ENCODE results near the gene DMWD.

Gene DMWD

GRCh38 chr19:45815481-45816216 lies 23.0 kb upstream of the DMWD start:
- TF ChIP-seq CTCF (conservative IDR thresholded peaks at IDR 0.05) (no peak), ZFX (IDR thresholded peaks at IDR 0.05) (no peak)
- H3K27ac ChIP-seq: no peak overlapping the region

GRCh38 chr19:45814851-45815480 lies 22.3 kb upstream of the DMWD start, which contains the start of gene RSPH6A:
Gene RSPH6A (minus strand): TSS chr19:45815308. CDS start chr19:45815176, 132 bp downstream.
- TF ChIP-seq ZFX (IDR thresholded peaks at IDR 0.05): no peak
- no peak for TF ChIP-seq CTCF (conservative IDR thresholded peaks at IDR 0.05)
- no peak within 1 kb of the TSS for H3K27ac ChIP-seq

GRCh38 chr19:45814166-45814780 lies 21.6 kb upstream of the DMWD start:
- no peak overlapping the region for H3K27ac ChIP-seq

GRCh38 chr19:45812297-45812696 lies 19.7 kb upstream of the DMWD start:
- H3K27ac ChIP-seq: no peak overlapping the region
- TF ChIP-seq CTCF (conservative IDR thresholded peaks at IDR 0.05) (no peak), ZFX (IDR thresholded peaks at IDR 0.05) (no peak)

More at GRCh38 chr19:45814166-45814780, 21.6 kb upstream of the DMWD start:
- TF ChIP-seq CTCF (conservative IDR thresholded peaks at IDR 0.05) (no peak), ZFX (IDR thresholded peaks at IDR 0.05) (no peak)

GRCh38 chr19:45809643-45810159 lies 17.1 kb upstream of the DMWD start:
- TF ChIP-seq ZFX (IDR thresholded peaks at IDR 0.05) (no peak), CTCF (conservative IDR thresholded peaks at IDR 0.05) (no peak)
- no peak overlapping the region for H3K27ac ChIP-seq

- H3K27ac ChIP-seq: no peak overlapping the region
- no peak for TF ChIP-seq ZFX (IDR thresholded peaks at IDR 0.05)
- TF ChIP-seq CTCF (conservative IDR thresholded peaks at IDR 0.05): no peak
These were observed 13.1 kb upstream of the DMWD start for GRCh38 chr19:45805719-45806118.

GRCh38 chr19:45804959-45805230 lies 12.2 kb upstream of the DMWD start:
- H3K27ac ChIP-seq: no peak overlapping the region
- TF ChIP-seq ZFX (IDR thresholded peaks at IDR 0.05): no peak
- TF ChIP-seq CTCF (conservative IDR thresholded peaks at IDR 0.05): no peak

Data from C4-2B (cell line).